ENCODE results near the gene BAZ1B. TPM values are rescaled to one million over a fixed set of nuclear protein-coding genes. Genes with fewer than 3 reads are reported as not detected.
"Not testable (repeated sequence)": the region's sequence is repeated elsewhere in the genome, so short reads cannot be mapped to it uniquely, and the experiment has no call there.

The BAZ1B gene
- total RNA-seq, 3 donors from 2014 or later (not counting 1 experiment from before 2014, with no cell fraction given): 50.1 to 61.9 (median 59.9) TPM

DNA sequence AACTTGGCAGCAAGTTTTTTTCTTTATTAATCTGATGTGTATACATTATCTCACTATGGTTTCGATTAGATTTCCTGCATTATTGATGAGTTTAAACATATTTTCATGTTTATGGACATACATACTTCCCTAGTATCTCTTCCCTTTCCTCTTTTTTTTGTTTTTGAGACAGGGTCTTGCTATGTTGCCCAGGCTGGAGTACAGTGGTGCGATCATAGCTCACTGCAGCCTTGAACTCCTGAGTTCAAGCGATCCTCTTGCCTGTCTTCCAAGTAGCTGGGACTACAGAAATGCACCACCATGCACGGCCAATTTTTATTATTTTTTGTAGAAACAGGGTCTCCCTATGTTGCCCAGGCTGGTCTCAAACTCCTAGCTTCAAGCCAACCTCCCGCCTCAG, 18.9 kb downstream of the BAZ1B start:
- H3K9me3 ChIP-seq (ENCODE audit: control insufficient read depth, insufficient read depth, low read length): no peaks in the 10 kb centered on the region
- ATAC-seq (no peak), DNase-seq (no peak)
- H3K4me1 Mint-ChIP-seq: peaks cover 13 to 20% of the 10 kb centered on the region in 2 donors
- peak overlapping the region in 1 of 2 donors; percentile 12 for H3K27ac Mint-ChIP-seq
- no peak overlapping the region for H3K4me3 ChIP-seq (ENCODE audit: low read length)
- no peaks in the 10 kb centered on the region for H3K4me1 ChIP-seq (ENCODE audit: control insufficient read depth, insufficient read depth, low read length)
- no peak overlapping the region for H3K4me3 Mint-ChIP-seq
- peaks cover 69% of the 10 kb centered on the region for H3K36me3 ChIP-seq (ENCODE audit: control insufficient read depth, insufficient read depth, low read length)
- 99% methylated on average over 4 of the region's 5 CpGs for WGBS (ENCODE audit: insufficient coverage)
- intact Hi-C loops (cut with micrococcal nuclease): no loop called here
- H3K27ac ChIP-seq (ENCODE audit: low read length): no peak overlapping the region
- no peaks in the 10 kb centered on the region for H3K27me3 ChIP-seq (ENCODE audit: control insufficient read depth, insufficient read depth, low read length)
- no peaks in the 10 kb centered on the region for H3K9me3 Mint-ChIP-seq
- TF ChIP-seq, protein P1, sequence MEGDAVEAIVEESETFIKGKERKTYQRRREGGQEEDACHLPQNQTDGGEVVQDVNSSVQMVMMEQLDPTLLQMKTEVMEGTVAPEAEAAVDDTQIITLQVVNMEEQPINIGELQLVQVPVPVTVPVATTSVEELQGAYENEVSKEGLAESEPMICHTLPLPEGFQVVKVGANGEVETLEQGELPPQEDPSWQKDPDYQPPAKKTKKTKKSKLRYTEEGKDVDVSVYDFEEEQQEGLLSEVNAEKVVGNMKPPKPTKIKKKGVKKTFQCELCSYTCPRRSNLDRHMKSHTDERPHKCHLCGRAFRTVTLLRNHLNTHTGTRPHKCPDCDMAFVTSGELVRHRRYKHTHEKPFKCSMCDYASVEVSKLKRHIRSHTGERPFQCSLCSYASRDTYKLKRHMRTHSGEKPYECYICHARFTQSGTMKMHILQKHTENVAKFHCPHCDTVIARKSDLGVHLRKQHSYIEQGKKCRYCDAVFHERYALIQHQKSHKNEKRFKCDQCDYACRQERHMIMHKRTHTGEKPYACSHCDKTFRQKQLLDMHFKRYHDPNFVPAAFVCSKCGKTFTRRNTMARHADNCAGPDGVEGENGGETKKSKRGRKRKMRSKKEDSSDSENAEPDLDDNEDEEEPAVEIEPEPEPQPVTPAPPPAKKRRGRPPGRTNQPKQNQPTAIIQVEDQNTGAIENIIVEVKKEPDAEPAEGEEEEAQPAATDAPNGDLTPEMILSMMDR (IDR thresholded peaks at IDR 0.05): no peak
- peaks cover 13% of the 10 kb centered on the region for H3K36me3 Mint-ChIP-seq
- no peaks in the 10 kb centered on the region for H3K27me3 Mint-ChIP-seq (ENCODE audit: low read depth in 2 of 2)

DNA sequence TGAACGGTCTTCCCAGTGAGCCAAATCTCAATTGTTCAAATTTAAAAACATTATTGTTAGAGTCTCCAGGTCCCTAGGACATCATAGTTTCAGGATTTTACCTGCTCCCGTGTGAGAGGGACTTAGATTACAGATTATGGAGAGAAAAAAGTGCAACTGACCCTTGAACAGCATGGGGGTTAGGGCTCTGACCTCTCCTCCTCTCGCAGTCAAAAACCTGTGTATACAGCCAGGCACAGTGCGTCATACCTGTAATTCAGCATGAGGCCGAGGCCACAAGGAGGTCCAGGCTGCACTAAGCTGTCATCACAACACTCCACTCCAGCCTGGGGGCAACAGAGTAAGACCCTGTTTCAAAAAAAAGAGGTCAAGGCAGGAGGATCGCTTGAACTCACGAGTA, 25.5 kb downstream of the BAZ1B start:
- Histone ChIP-seq H3K4me1 (ENCODE audit: control insufficient read depth, insufficient read depth, low read length) (no peaks in the 10 kb centered on the region), H3K27me3 (ENCODE audit: control insufficient read depth, insufficient read depth, low read length) (no peaks in the 10 kb centered on the region), H3K9me3 (ENCODE audit: control insufficient read depth, insufficient read depth, low read length) (no peaks in the 10 kb centered on the region), H3K27ac (ENCODE audit: low read length) (no peak overlapping the region), H3K36me3 (ENCODE audit: control insufficient read depth, insufficient read depth, low read length) (peaks cover 75% of the 10 kb centered on the region), H3K4me3 (ENCODE audit: low read length) (no peak overlapping the region)
- DNase-seq (no peak), ATAC-seq (no peak)
- intact Hi-C loops (cut with micrococcal nuclease): no loop called here
- H3K9me3 Mint-ChIP-seq: no peaks in the 10 kb centered on the region
- H3K27me3 Mint-ChIP-seq (ENCODE audit: low read depth in 2 of 2): no peaks in the 10 kb centered on the region
- peaks cover 11 to 17% of the 10 kb centered on the region in 2 donors for H3K4me1 Mint-ChIP-seq
- no peak overlapping the region for H3K4me3 Mint-ChIP-seq
- H3K36me3 Mint-ChIP-seq: peaks cover 15% of the 10 kb centered on the region
- TF ChIP-seq, protein P1 (IDR thresholded peaks at IDR 0.05): no peak
- WGBS (ENCODE audit: insufficient coverage): 96% methylated on average over 5 of the region's 7 CpGs
- peak overlapping the region in 1 of 2 donors; percentile 13 for H3K27ac Mint-ChIP-seq

- DNase-seq; H3K9me3 ChIP-seq (ENCODE audit: control insufficient read depth, insufficient read depth, low read length); H3K4me3 ChIP-seq (ENCODE audit: low read length); H3K4me3 Mint-ChIP-seq; H3K4me1 ChIP-seq (ENCODE audit: control insufficient read depth, insufficient read depth, low read length); H3K27me3 ChIP-seq (ENCODE audit: control insufficient read depth, insufficient read depth, low read length); H3K9me3 Mint-ChIP-seq; H3K27ac ChIP-seq (ENCODE audit: low read length); H3K27me3 Mint-ChIP-seq (ENCODE audit: low read depth in 2 of 2); H3K27ac Mint-ChIP-seq; intact Hi-C loops (cut with micrococcal nuclease); ATAC-seq: not testable (repeated sequence)
- 95% methylated on average over 2 of the region's 2 CpGs for WGBS (ENCODE audit: insufficient coverage)
- peaks cover 77% of the 10 kb centered on the region for H3K36me3 ChIP-seq (ENCODE audit: control insufficient read depth, insufficient read depth, low read length)
- peaks cover 15% of the 10 kb centered on the region for H3K36me3 Mint-ChIP-seq
- H3K4me1 Mint-ChIP-seq: peaks cover 6 to 17% of the 10 kb centered on the region in 2 donors
Measured at GRCh38 chr7:73495507-73495906, 26.6 kb downstream of the BAZ1B start.

DNA sequence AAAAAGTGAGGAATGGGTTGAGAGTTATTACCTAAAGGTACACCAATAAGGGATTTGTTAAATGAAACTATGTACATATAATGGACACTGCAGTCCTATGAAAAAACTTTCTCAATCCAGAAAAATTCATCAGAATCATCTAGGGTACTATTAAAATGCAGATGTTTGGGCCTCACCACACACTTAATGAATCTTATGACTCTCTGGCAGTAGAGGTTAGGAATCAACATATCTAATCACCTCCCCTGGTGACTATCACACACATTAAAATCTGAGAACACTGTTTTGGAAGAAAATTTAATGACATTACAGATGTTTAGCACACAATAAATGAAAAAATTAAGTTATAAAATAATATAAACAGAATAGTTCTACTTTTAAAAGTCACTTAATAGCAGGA, 32.1 kb downstream of the BAZ1B start:
- no peak overlapping the region for H3K27ac Mint-ChIP-seq
- no peak overlapping the region for H3K27ac ChIP-seq (ENCODE audit: low read length)
- no peaks in the 10 kb centered on the region for H3K9me3 ChIP-seq (ENCODE audit: control insufficient read depth, insufficient read depth, low read length)
- no peak for DNase-seq
- no peak for ATAC-seq
- TF ChIP-seq, protein P1 (IDR thresholded peaks at IDR 0.05): no peak
- H3K4me1 Mint-ChIP-seq: peaks cover 5 to 13% of the 10 kb centered on the region in 2 donors
- no peaks in the 10 kb centered on the region for H3K27me3 Mint-ChIP-seq (ENCODE audit: low read depth in 2 of 2)
- intact Hi-C loops (cut with micrococcal nuclease): no loop called here
- no peaks in the 10 kb centered on the region for H3K4me1 ChIP-seq (ENCODE audit: control insufficient read depth, insufficient read depth, low read length)
- no peak overlapping the region for H3K4me3 ChIP-seq (ENCODE audit: low read length)
- no peaks in the 10 kb centered on the region for H3K9me3 Mint-ChIP-seq
- H3K27me3 ChIP-seq (ENCODE audit: control insufficient read depth, insufficient read depth, low read length): no peaks in the 10 kb centered on the region
- peaks cover 19% of the 10 kb centered on the region for H3K36me3 Mint-ChIP-seq
- H3K36me3 ChIP-seq (ENCODE audit: control insufficient read depth, insufficient read depth, low read length): peaks cover 69% of the 10 kb centered on the region
- H3K4me3 Mint-ChIP-seq: no peak overlapping the region
